HG03196 (cell line): ENCODE measurements around the gene KCTD1.

ENCODE experiments used
- ATAC-seq: cut with Tn5 transposase; IDR thresholded peaks from one replicate; pipeline ENCODE4 v1.9.1; 2021; ENCODE audit not compliant: unreplicated experiment

Gene KCTD1

GRCh38 chr18:26434887-26435286, 113.5 kb downstream of the KCTD1 start:
- ATAC-seq: no peak

GRCh38 chr18:26432651-26433424, 115.5 kb downstream of the KCTD1 start:
- ATAC-seq: no peak

GRCh38 chr18:26429535-26430226, 118.7 kb downstream of the KCTD1 start:
- no peak for ATAC-seq

- no peak for ATAC-seq
Observed at GRCh38 chr18:26425148-26425531, 123.2 kb downstream of the KCTD1 start.

GRCh38 chr18:26424428-26425147, 123.8 kb downstream of the KCTD1 start:
- ATAC-seq: no peak

- ATAC-seq: peak; percentile 63
Observed at GRCh38 chr18:26422472-26423162, 125.7 kb downstream of the KCTD1 start.

- ATAC-seq: no peak
Observed at GRCh38 chr18:26421931-26422330, 126.4 kb downstream of the KCTD1 start.

GRCh38 chr18:26421503-26421902, 126.8 kb downstream of the KCTD1 start:
- ATAC-seq: no peak

- no peak for ATAC-seq
Observed at GRCh38 chr18:26419746-26420145, 128.6 kb downstream of the KCTD1 start.

- ATAC-seq: no peak
Observed at GRCh38 chr18:26418225-26418624, 130.1 kb downstream of the KCTD1 start.

GRCh38 chr18:26417190-26417589, 131.2 kb downstream of the KCTD1 start:
- no peak for ATAC-seq

GRCh38 chr18:26416652-26417150, 131.7 kb downstream of the KCTD1 start:
- ATAC-seq: no peak

- ATAC-seq: no peak
Observed at GRCh38 chr18:26415631-26416030, 132.7 kb downstream of the KCTD1 start.

GRCh38 chr18:26414901-26415440, 133.4 kb downstream of the KCTD1 start:
- no peak for ATAC-seq

- ATAC-seq: no peak
Observed at GRCh38 chr18:26409091-26409490, 139.3 kb downstream of the KCTD1 start.

- ATAC-seq: no peak
Observed at GRCh38 chr18:26407736-26408601, 140.4 kb downstream of the KCTD1 start.

GRCh38 chr18:26406854-26407517, 141.4 kb downstream of the KCTD1 start:
- ATAC-seq: no peak

GRCh38 chr18:26406324-26406723, 142.0 kb downstream of the KCTD1 start:
- ATAC-seq: no peak

- peak; percentile 91 for ATAC-seq
Observed at GRCh38 chr18:26405190-26405801, 143.1 kb downstream of the KCTD1 start.
